GM19239 (cell line): ENCODE results near the gene SYMPK.
"Not testable (repeated sequence)": the region's sequence is repeated elsewhere in the genome, so short reads cannot be mapped to it uniquely, and the experiment has no call there.

Experiments
- DNase-seq: peaks from one replicate; pipeline ENCODE4 v3.0.0; 2011; ENCODE audit warnings: low spot score; ENCODE audit not compliant: insufficient read length
- FAIRE-seq: peaks from 2 replicates; lab custom pipeline; 2011; peaks lifted over from hg19 to GRCh38; lab: Jason Lieb, UNC

SYMPK gene

GRCh38 chr19:45862564-45863334 lies at the start of gene SYMPK:
TSS of gene SYMPK (minus strand) at chr19:45863147. CDS start at chr19:45854495, 8,652 bp downstream.
- DNase-seq = peak; percentile 100
- peak; percentile 98 for FAIRE-seq

GRCh38 chr19:45911291-45911690 lies 48.3 kb upstream of the SYMPK start:
- DNase-seq (no peak), FAIRE-seq (no peak)

GRCh38 chr19:45908956-45909355 lies 46.0 kb upstream of the SYMPK start:
- no peak for DNase-seq
- no peak for FAIRE-seq

- FAIRE-seq = no peak
- no peak for DNase-seq
These were observed 43.3 kb upstream of the SYMPK start for GRCh38 chr19:45906221-45906620.

GRCh38 chr19:45905011-45905410 lies 42.1 kb upstream of the SYMPK start:
- FAIRE-seq = no peak

GRCh38 chr19:45902651-45903625 lies 40.0 kb upstream of the SYMPK start:
- FAIRE-seq (peak; percentile 98), DNase-seq (peak; percentile 99)

More at GRCh38 chr19:45905011-45905410, 42.1 kb upstream of the SYMPK start:
- DNase-seq = no peak

GRCh38 chr19:45901912-45902650 lies 39.1 kb upstream of the SYMPK start, which contains the start of gene MYPOP:
TSS of gene MYPOP (minus strand) at chr19:45902613. CDS start at chr19:45901773, 840 bp downstream.
- peak; percentile 35 for FAIRE-seq
- no peak for DNase-seq

GRCh38 chr19:45901432-45901911 lies 38.5 kb upstream of the SYMPK start:
- FAIRE-seq (no peak), DNase-seq (no peak)

GRCh38 chr19:45900738-45901431 lies 37.9 kb upstream of the SYMPK start:
- FAIRE-seq = no peak
- no peak for DNase-seq

GRCh38 chr19:45899919-45900589 lies 37.1 kb upstream of the SYMPK start:
- DNase-seq (no peak), FAIRE-seq (no peak)

- FAIRE-seq = no peak
These were observed 36.3 kb upstream of the SYMPK start for GRCh38 chr19:45899253-45899652.

GRCh38 chr19:45897261-45897812 lies 34.4 kb upstream of the SYMPK start:
- no peak for DNase-seq
- FAIRE-seq = no peak

More at GRCh38 chr19:45899253-45899652, 36.3 kb upstream of the SYMPK start:
- no peak for DNase-seq

GRCh38 chr19:45895983-45896599 lies 33.1 kb upstream of the SYMPK start:
- FAIRE-seq, DNase-seq: not testable (repeated sequence)

GRCh38 chr19:45895519-45895972 lies 32.6 kb upstream of the SYMPK start:
- no peak for FAIRE-seq
- DNase-seq = no peak

- FAIRE-seq (no peak), DNase-seq (no peak)
These were observed 27.9 kb upstream of the SYMPK start for GRCh38 chr19:45890877-45891276.

GRCh38 chr19:45889210-45889885 lies 26.4 kb upstream of the SYMPK start:
- FAIRE-seq (no peak), DNase-seq (no peak)

GRCh38 chr19:45887200-45887710 lies 24.3 kb upstream of the SYMPK start:
- DNase-seq (no peak), FAIRE-seq (peak; percentile 23)
